Amniotic epithelial cell (primary cell): ENCODE results near the gene SHISA5.

ENCODE experiments used
- DNase-seq: peaks from one replicate; pipeline ENCODE4 v3.0.0-alpha.2; 2010; ENCODE audit warnings: low read depth

SHISA5 gene

DNA sequence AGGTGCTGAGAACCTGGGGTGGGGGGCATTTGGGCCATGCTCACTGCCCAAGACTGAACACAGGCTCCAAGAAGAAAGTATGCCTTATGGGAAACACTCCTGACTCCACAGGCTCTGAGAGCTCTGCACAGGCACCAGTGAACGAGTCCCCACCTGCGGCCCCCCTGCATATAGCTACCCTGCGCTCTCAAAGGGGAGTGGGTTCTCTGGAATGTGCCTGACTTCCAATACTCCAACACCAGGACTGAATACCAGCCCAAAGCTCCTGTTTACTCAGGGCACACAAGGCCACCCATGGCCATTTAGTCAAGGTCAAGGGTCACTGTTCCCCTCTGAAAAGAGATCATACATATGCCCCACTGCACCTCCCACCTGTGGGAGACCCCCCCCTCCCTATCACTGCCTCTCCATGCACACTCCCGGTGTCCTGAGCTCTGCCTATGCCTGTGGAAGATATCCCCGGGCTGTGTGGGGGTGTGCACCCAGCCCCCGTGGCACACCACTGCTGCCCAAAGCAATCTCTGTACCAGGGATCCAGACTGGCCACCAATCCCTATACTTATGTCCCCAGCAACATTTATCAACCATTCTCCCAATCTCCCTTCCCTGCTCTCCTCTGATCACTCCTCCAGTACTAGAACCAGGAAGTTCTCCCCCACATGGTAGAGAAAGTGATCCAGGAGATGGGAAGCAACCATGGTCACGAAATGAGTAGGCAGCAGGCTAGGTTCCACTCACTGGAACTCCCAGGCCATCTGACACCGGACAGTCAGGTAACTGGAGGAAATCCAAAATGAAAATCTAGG, 72.5 kb downstream of the SHISA5 start:
- no peak for DNase-seq

DNA sequence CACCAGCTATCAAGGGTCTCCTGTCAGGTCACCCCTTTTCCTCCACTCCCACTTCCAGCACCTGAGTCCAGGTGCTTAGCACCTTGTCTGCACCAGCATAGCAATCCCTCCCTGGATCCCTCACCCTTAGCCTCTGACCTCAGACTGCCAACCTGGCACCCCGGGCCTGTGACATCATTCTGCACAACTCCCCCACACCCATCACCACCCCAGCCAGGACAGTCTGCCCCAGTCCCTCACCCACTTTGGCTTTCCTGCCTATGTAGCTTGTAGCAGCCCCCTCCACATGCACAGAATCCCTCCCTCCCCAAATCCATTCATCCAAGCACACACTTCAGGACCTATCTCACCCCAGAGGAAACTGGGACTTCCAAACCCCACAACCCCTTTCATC, 73.3 kb downstream of the SHISA5 start:
- DNase-seq: no peak

DNA sequence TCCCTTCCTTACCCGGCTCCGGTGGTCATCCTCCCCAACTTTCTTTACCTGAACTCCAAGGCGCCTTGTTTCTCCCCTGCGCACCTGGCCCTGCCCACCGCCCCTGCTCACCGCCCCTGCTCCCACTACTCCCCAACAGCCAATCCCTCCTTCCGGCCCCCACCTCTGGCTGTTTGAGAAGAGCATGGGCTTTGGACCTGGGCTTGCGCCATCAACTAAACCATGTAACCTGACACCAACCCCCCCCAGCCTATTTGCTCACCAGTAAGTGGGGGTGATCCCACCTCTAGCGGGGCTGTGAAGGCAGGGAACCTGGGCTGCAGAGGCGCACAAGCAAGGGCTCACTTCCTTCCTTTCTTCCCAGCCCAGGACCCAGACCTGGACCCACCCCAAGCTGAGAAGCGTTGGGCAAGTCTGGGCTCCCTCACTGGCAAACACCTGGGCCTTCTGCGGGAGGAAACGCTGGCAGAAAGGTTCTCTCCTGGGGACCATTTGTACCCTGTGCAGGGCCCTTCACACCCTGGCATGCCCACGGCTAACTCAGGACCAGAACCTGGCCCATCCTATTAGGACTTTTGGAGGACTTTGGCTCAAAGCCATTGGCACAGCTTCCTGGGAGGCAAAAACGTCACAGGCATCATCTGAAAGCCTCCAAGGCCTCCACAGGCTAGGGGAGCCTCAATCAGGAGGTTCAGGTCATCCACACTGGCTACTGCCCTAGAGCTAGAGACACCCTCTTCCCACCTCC, 73.8 kb downstream of the SHISA5 start, which contains the start of gene PLXNB1:
Gene PLXNB1 (minus strand): TSS at position 127 of the 748 bp plus-strand sequence. CDS start 5,475 bp downstream, outside the sequence.
- peak; percentile 74 for DNase-seq

DNA sequence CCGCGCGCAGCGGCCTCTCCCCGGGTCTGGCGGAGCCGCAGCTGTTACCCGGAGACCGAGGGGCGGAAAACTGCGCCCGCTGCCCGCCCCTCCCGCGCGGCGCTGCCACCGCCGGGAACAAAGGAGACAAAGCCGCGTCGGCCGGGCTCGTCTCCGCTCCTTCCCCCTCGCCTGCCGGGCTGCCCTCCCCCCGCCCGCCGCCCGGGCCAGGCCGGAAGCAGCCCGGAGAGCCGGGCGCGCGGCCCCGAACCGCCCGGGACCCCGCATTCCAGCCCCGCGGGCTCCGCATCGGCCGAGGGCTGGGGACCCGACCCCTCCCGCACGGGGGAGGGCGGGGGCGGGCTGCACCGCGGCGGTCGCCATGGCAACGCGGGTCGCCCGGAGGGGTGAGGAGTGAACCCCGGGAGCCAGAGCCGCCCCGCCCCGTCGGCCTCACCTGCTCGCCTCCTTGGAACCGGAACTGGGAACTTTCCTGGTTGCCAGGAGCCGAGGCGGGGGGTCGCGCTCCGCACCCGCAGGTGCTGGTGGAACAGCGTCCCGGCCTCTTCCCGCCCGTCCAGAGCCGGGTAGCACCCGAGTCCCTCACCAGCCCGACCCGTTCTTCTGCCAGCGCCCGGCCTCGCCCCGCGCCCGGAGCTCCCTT, 74.5 kb downstream of the SHISA5 start:
- DNase-seq: no peak

DNA sequence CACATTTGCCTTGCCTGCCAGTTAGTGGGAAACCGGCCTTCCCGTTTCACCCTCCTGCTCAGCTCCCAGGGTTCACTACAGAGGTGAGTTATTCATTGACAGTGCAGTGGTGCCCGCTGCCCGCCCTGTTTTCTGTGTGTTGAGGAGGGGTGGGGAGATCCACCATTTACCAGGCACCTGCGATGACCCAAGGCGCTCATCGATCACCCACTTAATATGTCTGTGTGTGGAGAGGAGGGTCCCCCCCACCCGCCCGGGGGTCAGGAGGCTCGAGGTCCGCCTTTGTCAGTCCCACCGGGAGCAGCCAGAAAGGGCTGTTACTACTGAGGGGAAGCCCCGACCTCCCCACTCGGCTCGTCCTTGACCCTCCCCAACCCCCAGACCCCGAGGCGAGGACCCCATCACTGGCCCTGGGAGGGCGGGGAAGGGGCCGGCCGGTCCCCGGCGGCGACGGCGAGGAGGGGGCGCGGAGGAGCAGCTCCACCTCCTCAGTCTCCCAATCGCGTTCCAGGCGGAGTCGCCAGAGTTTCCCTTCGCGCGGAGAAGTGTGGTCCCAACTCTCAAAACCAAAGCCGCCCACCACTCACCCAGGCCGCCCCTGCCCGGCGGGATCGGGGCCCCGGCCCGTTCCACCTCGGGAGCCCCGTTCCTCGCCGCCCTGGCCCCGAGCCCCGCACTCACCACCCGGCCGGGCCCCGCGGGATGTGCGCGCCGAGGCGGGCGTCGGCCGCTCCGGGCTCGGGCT, 75.2 kb downstream of the SHISA5 start:
- DNase-seq: no peak

DNA sequence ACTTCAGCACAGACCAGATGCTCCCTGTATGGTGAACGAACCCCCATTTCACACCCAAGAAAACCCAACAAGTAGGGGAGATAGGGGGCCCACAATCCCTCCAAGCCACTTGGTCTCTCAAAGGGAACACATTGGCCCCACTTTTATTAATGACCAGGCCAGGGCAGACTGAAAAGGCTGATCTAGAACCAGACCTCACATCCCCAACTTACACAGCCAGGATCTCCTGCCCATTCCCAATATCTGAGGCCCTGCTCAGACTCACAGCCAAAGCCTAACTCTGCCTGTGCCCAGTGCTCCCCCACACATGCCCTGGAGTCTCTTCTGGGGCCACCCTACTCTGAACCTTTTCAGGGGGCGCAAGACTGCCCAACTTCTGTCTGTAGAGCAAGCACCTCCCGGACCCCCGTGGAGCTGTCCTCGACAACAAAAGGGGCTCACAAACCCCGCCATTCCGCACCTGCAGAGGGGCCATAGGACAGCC, 75.8 kb downstream of the SHISA5 start:
- no peak for DNase-seq

DNA sequence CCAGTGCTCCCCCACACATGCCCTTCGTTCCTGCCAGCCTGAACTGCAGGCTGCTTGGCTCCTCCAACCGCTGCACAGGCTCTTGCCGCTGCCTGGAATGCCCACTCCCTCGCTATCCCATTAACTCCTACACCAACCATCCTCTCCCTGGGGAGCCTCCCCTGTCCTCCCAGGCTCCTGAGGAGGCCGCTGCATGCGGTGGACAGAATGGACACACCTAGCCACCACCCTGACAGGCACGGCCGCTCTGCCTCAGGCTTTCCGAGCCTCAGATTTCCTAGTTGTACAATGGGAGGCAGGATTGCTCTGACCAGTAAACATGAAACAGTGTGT, 76.4 kb downstream of the SHISA5 start:
- DNase-seq: peak; percentile 25

DNA sequence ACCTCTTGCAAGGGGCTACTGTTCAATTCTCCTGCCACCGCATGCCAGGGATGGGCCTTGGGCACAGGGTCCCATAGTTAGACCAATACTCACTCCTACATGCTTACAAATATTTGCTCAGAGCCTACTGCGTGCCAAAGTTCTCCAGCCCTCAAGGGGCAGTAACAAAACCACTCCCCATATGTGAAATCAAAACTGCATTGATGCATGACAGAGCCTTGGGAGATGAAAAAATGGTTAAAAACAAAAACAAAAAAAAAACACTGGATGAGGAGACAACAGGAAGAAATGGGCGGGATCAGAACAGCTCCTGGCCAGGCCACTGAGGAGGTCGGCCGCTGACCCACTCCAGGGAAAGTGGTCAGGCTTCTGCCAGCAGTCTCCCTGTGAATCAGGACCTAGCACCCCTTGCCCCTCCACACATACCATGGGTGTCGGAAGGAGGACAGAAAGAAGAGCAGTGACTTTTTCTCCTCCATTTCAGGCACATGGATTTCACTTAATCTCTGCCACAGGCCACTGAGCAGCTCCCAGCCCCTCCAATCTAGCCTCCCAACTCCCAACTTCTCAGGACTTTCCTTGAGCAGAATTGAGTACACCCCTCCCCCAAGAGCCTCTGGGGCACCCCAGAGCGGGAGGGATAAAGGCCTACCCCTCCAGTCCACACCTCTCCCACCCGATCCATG, 76.9 kb downstream of the SHISA5 start:
- DNase-seq: no peak

DNA sequence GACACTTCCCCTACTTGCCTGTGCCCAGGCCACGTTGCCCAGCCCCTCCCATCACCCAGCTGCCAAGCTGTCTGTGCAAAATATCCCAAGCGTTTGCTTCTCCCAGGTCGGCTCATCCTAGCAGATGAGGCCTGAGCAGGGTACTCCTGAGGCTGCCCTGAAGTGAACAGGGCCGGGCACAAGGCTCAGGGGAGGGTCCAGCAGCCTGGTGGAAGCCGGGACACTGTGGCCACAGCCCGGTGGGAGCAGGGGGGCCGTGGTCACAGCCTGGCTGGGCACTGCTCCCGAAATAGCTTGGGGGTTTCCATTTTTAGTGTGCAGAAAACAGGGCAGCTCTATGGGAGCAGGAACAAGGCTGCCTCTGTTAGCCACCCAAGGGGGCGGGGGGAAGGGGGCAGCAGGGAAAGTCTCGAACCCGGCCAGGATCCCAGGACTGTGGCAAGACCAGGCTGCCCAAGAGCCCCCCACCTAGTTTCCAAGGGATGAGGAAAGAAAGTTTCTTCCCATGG, 77.5 kb downstream of the SHISA5 start:
- DNase-seq: no peak

DNA sequence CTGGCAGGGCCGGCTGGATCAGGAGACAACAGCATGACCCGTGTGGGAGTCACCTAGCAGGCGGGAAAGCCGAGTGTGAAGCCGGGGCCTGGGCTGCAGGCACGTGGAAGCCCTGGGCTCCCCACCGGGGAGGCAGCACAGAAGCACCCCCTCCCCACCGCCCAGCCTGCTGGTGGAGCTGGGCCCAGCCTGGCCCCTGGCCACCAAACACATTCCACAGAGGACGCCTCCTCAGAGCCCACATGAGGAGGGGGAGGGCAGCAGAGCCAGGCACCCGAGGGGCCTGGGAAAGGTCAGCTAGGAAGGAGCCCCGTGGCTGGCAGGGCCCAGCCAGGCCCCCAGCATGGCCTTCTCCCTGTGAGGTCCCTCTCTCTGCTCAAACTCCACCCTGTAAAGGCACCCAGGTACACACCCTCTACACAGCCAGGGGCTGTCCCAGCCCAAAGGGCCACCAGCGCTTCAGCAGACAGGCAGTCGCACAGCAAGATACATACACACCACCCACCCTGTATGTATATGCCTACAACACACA, 78.6 kb downstream of the SHISA5 start:
- peak; percentile 19 for DNase-seq

DNA sequence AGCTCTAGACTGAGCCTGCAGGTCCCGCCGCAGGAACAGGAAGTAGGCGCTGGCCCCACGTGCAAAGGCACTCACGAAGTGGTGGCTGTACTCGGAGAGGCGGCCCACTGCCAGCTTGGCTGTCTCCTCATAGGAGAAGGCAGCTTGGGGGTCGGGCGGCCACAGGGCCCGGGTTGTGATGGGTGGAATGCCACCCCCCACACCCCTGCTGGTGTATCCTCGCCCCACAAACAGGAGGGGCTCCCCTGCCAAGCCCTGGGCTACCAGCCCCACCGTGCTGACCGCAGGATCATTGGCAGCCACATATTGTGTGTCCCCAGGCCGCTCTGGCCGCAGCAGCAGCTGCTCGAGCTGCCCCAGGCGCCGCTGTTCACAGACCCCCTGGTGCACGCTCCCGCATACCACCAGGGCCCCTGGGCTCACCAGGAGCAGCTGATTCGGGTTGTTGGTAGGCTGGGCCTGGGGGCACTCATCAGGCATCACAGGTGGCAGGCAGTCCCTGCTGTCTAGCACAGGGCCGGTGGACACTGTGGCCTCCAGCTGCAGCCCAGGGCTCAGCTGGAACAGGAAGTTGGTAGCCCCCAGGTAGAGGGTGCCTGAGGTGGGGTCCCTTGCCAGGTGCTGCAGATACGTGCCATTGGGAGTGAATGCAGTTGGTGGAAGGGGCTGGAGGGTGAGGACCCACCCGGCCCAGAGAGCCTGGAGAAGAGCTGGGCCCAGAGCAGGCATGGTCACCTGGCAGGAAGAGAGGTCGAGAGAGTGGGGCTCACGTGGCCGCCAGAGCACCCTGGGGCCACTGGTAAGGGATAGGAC, 79.9 kb downstream of the SHISA5 start:
- no peak for DNase-seq

DNA sequence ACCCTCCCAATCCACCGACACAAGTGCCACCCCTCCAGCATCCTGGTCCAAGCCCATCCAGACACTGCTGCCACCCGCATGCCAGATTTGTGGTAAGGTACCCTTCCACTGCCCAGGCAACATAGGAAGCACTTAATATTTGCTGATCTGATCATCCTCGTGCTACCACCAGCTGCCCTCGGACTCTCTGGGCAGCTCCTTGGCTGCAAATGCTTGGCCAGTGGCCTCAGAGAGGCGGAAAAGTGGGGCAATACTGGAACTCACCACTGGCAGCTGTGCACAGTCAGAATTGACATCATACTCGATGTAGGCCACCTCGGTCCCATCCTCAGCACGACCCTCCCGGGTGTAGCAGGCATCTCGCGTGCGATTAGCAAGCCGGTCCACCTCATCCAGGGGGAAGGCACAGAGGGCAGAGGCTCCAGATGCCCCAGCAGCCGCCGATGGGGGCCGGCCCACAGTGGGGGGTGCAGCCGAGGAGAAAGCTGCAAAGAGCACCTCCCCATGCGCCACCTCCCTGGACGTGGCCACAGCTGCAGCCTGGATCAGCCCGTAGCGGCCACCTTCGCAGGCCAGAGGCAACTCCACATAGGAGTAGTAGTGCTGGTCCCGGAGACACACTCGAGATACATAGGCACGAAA, 80.6 kb downstream of the SHISA5 start:
- no peak for DNase-seq

DNA sequence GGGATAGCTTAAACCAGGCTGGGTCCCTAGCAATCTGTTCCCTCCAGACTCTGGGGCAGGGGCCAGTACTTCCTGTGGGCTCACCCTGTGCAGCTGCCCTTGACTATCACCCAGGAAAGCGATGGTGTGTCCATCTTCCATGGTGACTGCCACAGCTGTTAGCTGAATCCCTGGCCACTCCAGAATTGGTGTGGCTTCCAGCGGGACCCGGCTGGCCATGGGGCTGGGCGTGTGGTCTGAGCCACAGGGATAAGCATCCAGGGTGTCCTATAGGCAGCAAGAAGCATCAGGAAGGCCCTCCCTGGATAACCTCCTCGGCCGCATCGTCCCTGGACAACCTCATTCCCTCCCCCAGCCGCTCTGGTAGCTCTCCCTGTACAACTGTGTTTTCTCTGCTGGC, 81.3 kb downstream of the SHISA5 start:
- DNase-seq: no peak

DNA sequence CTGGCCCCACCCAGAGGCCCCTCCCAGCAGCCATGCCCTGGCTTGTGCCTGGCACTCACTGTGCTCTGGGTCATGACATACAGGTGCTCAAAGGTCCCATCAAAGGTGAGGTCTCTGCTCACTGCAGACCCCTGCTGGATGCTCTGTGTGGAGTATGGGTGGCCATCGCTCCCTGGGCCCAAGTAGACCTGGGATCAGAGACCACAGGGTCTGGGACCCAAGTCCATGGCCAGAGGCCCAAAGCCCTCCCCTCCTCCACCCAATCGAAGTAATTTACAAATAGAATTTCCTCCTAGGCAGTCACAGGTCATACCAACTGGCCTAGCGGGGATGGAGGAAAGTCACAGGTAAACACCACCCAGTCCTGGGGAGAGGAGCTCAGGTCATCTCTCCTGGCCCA, 81.7 kb downstream of the SHISA5 start:
- DNase-seq: no peak

DNA sequence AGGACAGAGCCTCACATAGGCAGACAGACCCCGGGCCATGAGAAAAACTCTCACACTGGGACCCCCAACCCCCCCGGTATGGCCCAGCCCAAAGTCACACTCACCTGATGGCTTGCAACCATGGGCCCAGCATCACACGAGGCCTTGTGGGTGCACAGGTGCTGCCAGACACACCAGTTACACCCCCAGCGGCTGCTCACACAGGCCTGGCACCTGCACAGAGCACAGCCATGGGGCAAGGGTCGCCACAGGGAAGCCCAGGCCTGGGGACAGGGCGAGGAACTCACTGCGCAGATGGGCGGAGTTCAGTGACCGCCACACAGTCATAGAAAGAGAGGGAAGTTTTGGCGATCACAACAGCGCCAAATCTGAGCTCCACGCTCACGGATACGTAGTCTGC, 83.4 kb downstream of the SHISA5 start:
- no peak for DNase-seq

DNA sequence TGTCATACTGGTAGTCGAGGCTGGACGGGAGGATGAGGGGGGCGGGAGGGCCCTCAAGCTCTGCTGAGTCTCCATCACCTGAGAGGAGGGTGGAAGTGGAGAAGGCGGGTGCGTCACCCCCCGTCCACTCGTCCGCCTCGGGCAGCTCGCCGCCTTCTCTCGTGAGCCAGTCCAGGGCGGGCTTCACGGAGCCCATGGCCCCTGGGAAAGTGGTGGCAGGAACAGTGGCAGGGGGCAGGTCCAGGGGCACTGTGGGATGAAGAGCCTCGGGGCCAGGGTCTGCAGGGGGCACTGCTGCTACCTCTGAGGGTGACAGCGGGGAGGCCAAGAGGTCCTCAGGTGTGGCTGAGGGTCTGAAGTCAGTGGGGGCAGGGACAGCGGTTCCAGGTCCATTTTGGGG, 84.4 kb downstream of the SHISA5 start:
- no peak for DNase-seq

DNA sequence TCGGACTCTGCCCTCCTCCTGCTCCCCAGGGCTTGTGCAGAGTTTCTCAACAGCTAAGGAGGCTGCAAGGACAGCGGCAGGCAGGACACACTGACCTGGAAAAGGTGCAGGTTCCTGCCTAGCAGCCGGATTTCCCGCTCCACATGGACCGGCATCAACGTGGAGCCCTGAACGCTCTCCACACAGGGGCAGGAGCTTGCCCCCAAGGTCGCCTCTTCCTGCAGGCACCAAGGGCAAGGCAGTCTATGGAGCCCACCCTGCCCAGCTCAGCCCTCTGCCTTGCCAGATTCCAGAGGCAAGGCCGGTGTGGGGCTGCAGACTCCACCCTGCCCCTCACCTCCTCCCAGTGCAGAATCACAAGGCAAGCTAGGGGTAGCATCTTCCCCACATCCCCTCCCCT, 84.8 kb downstream of the SHISA5 start:
- DNase-seq: no peak

DNA sequence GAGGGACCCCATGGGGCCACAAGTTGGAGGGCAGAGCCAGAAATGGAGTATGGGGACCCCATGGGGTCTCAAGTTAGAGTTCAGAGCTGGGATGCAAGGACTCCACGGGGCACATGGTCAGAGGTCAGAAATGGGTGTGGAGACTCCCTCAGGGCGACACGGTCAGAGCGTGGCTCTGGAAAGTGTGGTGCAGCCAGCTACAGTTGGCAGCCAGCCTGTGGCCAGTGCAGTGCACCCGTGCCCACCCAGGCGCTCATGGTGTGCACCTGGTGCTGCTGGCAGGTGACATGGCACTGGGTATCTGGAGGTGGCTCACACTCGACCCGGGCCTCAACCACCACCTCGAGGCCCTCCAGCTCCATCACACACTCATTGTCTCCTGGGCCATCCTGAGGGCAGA, 85.3 kb downstream of the SHISA5 start:
- DNase-seq: no peak

DNA sequence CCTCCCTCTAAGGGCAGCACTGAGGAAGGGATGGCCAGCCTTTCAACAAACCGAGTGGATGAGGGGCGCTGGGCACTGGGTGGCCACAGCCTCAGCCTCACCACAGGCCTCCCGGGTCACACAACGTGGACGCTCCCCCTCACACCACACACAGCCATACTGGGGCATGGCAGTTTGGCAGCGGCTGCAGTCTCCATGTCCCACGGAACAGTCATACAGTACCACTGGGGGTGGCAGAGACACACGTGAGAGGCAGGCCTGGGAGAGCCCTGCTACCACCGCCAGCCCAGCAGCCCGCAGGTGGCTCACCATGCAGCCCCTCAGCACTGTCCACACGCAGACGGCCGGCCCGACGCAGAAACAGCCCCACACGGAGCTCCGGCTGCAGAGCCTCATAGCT, 85.8 kb downstream of the SHISA5 start:
- no peak for DNase-seq
